GM10248 (cell line): ENCODE data around the gene SGSM1.

Experiments
- CTCF ChIA-PET: fragments of 300-600 bp; sonication (Branson Sonifier 250); formaldehyde crosslinking; extraction: SDS; loops from one replicate; lab custom pipeline; 2021; ENCODE audit warnings: antibody characterized with exemption; lab: Yijun Ruan, JAX
- POLR2A ChIA-PET: fragments of 350-650 bp; sonication (Branson Sonifier 250); formaldehyde crosslinking; extraction: SDS; loops from one replicate; lab custom pipeline; 2020; ENCODE audit warnings: antibody characterized with exemption; lab: Yijun Ruan, JAX
- DNase-seq: peaks from one replicate; pipeline ENCODE4 v3.0.0; 2012; ENCODE audit errors: extremely low spot score
- TF ChIP-seq, protein P1 (sequence below): IDR thresholded peaks from 2 replicates; pipeline ENCODE4 v1.5.1; 2012; ENCODE audit warnings: mild to moderate bottlenecking, low read depth; ENCODE audit errors: extremely low read depth, missing control alignments, control extremely low read depth

The SGSM1 gene

DNA sequence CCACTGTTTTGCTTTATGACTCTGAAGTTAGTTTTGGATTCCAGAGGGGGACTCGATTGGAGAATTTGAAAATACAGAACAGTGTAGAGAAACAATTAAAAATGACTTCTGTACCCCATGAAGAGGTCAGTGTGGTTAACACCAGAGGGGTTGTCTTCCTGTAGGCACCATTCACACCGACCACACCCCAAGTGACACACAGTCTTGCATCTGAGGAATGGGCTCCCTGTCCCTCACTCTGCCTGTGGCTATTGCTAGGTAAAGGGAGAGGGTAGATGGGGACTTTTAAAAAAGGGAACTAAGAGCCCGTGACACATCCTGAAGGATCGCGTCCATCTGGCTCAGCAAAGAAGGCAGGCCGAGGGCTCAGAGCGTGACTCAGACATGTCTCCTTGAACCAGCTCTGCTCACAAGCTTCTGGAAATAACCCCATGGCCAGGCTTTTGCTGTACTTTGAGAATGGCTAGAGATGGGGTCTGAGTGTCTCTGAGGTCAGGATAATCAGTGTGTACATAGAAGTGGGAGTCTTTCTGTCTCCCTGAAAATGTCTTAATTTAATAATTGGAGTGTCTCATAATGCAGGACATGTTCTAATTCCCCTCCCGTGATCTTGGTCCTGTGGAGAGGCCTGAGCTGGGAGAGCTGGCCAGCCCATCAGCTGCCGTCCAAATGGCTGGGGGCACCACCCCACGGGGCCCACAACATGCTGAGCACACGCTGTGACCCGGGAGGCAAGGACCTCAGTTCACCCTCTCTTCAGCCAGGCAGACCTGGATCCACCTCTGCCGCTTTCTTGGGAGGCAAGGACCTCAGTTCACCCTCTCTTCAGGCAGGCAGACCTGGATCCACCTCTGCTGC, 39.3 kb downstream of the SGSM1 start:
- ChIA-PET CTCF (interaction anchor here (2.2 kb wide), 1 partner anchor 42 kb away, joined by 7 read pairs; no protein-coding TSS in a partner anchor), POLR2A (no interaction called here)
- DNase-seq, result no peak
- TF ChIP-seq, protein P1, sequence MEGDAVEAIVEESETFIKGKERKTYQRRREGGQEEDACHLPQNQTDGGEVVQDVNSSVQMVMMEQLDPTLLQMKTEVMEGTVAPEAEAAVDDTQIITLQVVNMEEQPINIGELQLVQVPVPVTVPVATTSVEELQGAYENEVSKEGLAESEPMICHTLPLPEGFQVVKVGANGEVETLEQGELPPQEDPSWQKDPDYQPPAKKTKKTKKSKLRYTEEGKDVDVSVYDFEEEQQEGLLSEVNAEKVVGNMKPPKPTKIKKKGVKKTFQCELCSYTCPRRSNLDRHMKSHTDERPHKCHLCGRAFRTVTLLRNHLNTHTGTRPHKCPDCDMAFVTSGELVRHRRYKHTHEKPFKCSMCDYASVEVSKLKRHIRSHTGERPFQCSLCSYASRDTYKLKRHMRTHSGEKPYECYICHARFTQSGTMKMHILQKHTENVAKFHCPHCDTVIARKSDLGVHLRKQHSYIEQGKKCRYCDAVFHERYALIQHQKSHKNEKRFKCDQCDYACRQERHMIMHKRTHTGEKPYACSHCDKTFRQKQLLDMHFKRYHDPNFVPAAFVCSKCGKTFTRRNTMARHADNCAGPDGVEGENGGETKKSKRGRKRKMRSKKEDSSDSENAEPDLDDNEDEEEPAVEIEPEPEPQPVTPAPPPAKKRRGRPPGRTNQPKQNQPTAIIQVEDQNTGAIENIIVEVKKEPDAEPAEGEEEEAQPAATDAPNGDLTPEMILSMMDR, result no peak

DNA sequence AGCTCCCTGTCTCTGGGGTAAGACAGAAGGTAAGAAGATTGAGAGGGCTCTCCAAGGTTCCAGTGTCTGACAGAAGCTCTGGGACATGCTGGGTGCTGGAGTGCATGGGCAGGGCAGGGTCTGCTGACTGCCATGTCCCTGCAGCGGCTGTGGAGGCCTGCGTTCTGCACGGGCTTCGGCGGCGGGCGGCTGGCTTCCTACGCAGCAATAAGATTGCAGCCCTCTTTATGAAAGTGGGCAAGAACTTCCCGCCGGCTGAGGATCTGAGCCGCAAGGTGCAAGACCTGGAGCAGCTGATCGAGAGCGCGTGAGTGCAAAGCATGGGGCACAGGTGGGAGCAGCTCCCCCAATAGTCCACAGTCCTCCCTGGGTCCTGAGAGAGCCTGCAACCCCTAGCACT, 41.5 kb downstream of the SGSM1 start:
- DNase-seq, result no peak
- TF ChIP-seq, protein P1, result no peak
- ChIA-PET CTCF (no interaction called here), POLR2A (no interaction called here)

DNA sequence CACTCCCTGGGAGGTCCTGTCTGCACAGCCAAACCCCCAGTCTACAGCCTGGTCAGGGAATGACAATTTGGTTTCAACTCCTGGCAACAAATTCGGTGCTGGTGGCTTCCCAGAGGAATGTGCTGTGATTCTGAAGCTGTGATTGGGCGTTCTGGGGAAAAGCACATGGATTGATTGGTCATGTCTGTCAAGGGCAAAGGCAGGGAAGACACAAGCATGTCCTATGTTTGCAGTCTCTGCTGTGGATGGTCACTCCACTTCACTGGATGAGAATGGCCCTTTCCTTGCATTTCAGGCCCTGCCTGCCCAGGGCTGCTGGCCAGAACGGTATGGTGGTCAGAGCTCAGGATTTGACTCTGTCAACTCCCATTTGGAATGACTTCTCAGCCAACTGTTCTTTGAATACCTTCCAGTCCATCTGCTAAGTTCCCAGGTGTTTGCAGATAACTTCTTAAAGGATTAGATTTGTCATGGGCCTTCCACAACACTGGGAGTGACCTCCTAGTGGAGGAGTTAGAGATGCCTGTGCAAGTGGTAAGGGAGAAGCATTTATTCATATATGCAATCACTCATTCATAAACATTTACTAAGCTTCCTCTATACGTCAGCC, 42.7 kb downstream of the SGSM1 start:
- ChIA-PET CTCF (interaction anchor here (0.6 to 2.1 kb wide), 5 partner anchors 12 to 79 kb away, joined by 3 to 19 read pairs (median 7); no protein-coding TSS in a partner anchor), POLR2A (no interaction called here)
- DNase-seq, result no peak
- TF ChIP-seq, protein P1, result no peak

DNA sequence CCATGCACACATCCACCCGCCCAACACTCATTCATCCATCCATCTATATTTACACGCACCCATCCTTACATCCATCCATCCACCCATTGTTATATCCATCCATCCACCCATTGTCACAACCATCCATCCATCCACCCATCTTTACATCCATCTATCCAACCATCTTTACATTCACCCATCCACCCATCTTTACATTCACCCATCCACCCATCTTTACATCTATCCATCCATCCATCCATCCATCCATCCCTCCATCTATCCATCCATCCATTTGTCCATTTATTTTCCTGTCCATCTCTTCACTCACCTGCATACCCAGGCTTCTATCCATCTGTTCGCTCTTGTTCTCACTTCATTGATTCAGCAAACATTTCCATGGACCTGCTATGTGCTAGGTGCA, 49.8 kb downstream of the SGSM1 start:
- DNase-seq, result no peak
- POLR2A ChIA-PET, result no interaction called here
- TF ChIP-seq, protein P1, result no peak
- CTCF ChIA-PET, result interaction anchor here (1.4 kb wide), 1 partner anchor 15 kb away, joined by 3 read pairs; no protein-coding TSS in a partner anchor

DNA sequence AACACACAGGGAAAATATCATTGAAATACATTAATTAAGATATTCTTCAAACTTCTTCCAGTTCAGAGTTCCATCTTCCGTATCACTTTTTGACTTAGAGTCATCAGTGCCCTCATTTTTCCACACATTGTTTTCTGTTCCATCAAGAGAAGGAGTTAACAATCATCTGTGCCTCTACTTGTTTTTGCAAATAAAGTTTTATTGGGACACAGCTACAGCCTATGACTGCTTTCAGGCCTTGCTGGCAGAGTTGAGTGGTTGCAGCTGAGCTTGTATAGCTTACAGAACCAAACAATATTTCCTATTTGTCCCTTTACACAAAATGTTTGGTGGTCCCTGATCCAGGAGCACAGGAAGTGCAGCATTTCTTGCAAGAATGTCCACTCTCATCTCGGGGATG, 51.6 kb downstream of the SGSM1 start:
- TF ChIP-seq, protein P1, result no peak
- POLR2A ChIA-PET, result no interaction called here
- CTCF ChIA-PET, result interaction anchor here (1.3 kb wide), 1 partner anchor 55 kb away, joined by 4 read pairs; no protein-coding TSS in a partner anchor
- DNase-seq, result no peak

DNA sequence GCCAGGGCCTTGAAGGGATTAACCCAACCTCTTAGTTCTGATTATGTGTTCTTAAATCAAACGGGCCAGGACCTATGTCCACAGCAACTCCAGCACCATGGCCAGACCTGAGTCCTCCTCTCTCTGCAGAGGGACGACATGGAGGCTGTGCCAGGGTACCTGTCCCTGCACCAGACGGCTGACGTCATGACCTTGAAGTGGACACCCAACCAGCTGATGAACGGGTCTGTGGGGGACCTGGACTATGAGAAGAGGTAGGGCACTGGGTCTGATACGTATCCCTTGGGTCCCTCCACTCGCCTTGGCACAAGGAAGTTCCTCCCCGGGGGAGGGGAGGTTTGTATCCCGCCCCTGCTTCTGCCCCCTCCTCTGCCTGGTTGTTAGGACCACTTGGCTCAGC, 53.6 kb downstream of the SGSM1 start:
- TF ChIP-seq, protein P1, result no peak
- ChIA-PET POLR2A (no interaction called here), CTCF (no interaction called here)
- DNase-seq, result no peak
